ENCODE data around the gene PLEKHA6.

PLEKHA6 gene

DNA sequence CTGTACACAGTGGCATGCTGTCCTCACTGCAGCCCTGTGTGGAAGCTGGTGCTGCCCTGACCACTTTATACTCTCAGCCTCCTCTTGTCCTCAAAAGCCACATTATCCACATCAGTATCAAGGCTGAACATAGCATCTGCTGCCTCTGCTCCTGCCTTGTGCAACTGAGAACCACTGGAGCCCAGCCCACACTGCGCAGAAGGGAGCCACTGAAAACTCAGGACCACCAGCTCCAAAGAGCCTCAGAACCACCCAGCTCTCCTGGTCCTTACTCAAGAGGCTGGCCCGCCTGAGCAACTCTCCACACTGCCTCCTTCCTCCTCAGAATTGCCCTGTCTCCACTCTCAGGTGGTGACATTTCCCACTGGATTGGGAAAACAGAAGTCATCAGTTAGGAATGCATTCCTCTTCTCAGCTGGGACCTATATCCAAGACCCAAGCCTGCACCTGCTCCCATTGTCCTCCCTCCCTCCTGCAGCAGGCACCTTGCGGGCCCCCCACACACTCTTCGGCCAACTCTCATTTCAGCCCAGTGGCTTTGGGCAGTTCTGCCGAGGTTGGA lies 156.4 kb downstream of the PLEKHA6 start:
- no peak for DNase-seq

- no peak for DNase-seq
These were observed 157.2 kb downstream of the PLEKHA6 start for GRCh38 chr1:204202481-204202880.

GRCh38 chr1:204201348-204202040 lies 158.2 kb downstream of the PLEKHA6 start:
- DNase-seq: no peak

DNA sequence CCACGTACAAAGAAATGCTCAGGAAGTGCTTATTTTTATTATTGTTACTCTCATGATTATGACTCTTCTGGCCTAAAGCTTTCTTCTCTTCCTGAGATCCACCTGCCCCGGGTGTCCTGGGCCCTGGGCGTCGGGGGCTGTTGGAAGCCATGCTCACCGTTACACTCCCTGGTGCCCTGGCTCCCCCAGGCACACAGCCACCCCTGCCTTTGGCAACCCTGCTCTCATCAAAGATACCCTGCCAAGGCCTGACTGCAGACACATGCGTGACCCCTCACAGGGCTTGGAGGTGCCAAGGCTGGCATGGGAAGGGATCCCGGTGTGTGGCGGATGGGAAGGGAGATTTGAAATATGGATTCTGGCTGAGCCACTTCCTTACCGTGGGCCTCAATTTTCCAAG lies 160.2 kb downstream of the PLEKHA6 start:
- DNase-seq: no peak

- DNase-seq: no peak
These were observed 161.1 kb downstream of the PLEKHA6 start for GRCh38 chr1:204198348-204199340.

DNA sequence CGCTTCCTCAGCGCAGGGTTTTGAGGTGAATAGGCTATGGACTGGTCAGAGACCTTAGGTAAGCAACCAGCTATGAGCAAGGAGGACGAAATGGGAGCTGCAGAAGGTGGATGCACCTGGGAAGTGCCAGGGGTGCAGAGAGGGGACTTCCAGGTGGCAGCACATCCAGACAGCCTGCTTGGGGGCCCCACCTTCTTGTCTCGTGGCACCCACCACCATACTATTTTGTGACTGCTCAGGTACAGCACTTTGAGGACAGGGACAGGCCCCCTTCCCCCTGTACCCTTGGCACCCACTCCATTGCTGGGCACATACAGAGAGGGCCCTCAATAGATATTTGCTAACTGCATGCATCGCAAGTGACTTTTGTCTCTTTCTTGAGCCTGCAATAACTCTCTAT lies 162.7 kb downstream of the PLEKHA6 start:
- no peak for DNase-seq

DNA sequence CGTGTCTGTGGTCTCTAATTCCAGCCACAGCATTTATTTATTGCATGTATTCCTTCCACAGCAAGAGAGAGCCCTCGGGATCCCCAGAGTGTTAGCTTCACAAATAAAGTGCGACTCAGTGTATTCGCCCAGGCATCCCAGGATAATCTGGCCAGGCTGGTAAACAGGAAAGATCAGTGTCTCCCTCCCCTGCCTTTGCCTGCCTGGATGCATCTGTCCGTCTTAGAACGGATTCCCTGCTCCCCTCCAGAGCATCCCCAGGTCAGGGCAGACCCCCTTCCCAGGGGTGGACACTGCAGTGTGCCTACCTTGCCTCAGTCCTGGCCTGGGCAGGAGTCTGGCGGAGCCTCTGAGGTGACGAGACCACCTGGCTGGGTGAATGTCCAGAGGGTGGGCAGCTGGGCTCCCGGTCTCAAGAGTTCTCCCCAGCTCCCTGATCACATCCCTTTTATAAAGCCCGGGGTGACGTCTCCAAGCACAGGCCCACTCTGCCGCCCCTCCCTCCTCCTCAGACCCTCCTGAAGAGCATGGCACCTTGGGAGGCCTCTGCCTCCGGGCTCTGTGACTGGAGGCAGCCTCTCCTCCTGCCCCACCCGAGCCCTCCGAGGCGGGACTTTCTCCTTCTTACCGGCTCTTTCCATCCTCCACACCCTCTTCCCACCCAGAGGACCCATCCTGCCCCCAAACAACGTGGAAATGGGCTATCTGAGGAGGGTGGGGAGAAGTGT lies 163.5 kb downstream of the PLEKHA6 start, which contains the start of gene KISS1:
KISS1 (minus strand) TSS at position 424 of the 728 bp plus-strand sequence. CDS start 3,615 bp downstream, outside the sequence.
- no peak for DNase-seq

- DNase-seq: no peak
These were observed 165.0 kb downstream of the PLEKHA6 start for GRCh38 chr1:204194771-204195170.

GRCh38 chr1:204194080-204194479 lies 165.6 kb downstream of the PLEKHA6 start:
- DNase-seq: no peak

DNA sequence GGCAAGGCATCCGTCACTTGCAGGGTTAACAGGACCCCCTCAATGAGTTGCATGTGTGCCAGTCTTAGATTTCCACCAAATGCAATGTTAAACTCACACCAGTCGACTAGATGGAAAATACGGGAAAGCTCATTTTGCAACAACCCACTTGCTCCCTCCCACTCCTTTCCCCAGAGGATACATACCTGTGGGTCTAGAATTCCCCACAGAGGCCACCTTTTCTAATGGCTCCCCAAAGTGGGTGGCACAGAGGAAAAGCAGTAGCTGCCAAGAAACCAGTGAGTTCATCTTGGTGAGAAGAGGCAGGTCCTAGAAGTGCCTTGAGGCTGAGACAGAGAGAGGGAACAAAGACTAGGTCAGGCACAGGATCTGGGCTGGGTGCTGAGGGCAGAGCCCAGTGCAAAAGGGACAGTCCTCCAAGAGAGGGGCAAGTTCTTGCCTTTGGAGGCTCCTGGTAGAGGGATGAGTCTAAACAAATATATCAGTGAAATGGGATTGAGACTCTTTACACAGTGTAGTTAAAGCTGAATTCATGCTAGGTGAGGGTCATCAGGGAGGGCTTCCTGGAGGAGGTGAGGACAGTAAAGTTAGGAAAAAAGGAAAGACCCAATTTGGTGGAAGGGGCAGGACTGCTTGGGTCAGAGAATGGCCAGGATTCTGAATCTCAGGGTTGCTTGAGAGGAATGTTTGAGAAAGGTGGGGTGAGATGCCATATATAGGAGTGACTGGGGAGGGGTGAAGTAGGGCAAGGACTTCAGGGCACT lies 167.0 kb downstream of the PLEKHA6 start:
- DNase-seq: no peak

- no peak for DNase-seq
These were observed 167.7 kb downstream of the PLEKHA6 start for GRCh38 chr1:204192046-204192445.

GRCh38 chr1:204191456-204191855 lies 168.3 kb downstream of the PLEKHA6 start:
- no peak for DNase-seq

GRCh38 chr1:204190212-204191211 lies 169.2 kb downstream of the PLEKHA6 start:
- no peak for DNase-seq

GRCh38 chr1:204188959-204189639 lies 170.6 kb downstream of the PLEKHA6 start:
- no peak for DNase-seq

GRCh38 chr1:204186597-204186996 lies 173.1 kb downstream of the PLEKHA6 start:
- DNase-seq: no peak

- DNase-seq: no peak
These were observed 178.6 kb downstream of the PLEKHA6 start for GRCh38 chr1:204181116-204181515.

- DNase-seq: no peak
These were observed 179.6 kb downstream of the PLEKHA6 start for GRCh38 chr1:204180133-204180532.

DNA sequence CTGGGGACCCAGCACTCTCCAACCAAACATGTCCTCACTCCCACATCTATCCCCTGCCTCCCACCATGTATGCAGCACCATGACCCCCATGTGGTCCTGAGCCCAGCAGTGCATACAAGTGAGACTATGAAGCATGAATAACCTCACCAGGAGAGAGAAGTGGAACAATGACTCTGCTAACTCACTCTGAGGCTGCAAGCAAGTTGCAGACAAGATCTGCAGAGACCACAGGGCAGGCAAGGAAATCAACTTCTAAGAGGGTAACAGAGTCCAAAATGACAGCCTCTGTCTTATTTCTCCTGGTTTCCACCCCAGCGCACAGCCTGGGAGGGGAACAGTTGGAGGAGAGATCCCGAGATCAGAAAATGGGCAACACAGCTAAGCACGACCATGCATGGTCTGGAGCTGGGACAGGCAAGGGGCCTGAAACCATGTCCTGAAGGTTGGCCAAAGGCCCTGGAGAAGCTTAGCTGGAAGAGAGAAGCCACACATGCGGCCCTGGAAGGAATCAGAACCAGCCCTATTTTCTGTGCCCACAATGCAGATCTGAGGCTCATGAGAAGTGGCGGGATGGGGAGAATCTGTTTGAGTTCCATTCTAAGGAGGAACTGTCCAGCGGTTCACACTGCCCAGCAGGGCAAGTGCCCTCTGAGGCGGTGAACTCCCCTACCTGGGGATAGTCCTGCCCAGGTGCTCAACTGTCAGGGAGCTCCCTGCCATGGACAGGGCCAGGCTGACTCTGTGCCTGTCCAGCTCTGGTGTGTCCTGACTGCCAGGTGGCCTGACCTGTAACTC lies 181.0 kb downstream of the PLEKHA6 start:
- DNase-seq: no peak

GRCh38 chr1:204177133-204177532 lies 182.6 kb downstream of the PLEKHA6 start:
- no peak for DNase-seq
